ENCODE measurements around the gene G3BP2.
A peak's percentile ranks its signal among the peaks of the same experiment; 100 is the strongest.

G3BP2 gene

DNA sequence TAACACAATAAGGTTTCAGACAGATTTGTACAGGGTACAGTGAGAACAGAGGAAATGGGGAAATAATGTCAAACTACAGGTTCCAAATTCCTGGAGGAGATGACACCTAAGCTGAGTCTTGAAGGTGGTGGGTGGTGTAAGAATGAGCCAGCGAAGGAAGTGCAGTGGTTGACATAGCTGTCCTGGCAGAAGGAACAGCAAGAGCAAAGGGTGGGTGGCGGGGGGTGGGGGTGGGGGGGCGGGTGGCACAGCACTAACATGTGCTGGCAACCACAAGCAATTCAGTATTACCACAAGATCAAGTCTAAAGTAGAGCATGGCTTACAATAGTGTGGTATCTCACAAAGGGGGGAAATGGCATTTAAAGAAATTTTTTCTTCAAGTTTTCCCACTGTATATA is 13.1 kb upstream of the G3BP2 start:
- H3K27ac Mint-ChIP-seq: no peak overlapping the region
- H3K9me3 Mint-ChIP-seq: peaks cover 14% of the 10 kb centered on the region
- no peak overlapping the region for H3K4me3 Mint-ChIP-seq
- TF ChIP-seq, protein P1, sequence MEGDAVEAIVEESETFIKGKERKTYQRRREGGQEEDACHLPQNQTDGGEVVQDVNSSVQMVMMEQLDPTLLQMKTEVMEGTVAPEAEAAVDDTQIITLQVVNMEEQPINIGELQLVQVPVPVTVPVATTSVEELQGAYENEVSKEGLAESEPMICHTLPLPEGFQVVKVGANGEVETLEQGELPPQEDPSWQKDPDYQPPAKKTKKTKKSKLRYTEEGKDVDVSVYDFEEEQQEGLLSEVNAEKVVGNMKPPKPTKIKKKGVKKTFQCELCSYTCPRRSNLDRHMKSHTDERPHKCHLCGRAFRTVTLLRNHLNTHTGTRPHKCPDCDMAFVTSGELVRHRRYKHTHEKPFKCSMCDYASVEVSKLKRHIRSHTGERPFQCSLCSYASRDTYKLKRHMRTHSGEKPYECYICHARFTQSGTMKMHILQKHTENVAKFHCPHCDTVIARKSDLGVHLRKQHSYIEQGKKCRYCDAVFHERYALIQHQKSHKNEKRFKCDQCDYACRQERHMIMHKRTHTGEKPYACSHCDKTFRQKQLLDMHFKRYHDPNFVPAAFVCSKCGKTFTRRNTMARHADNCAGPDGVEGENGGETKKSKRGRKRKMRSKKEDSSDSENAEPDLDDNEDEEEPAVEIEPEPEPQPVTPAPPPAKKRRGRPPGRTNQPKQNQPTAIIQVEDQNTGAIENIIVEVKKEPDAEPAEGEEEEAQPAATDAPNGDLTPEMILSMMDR (IDR thresholded peaks at IDR 0.05): no peak
- peaks cover 57% of the 10 kb centered on the region for H3K36me3 Mint-ChIP-seq (ENCODE audit: low read depth)
- H3K4me1 Mint-ChIP-seq: no peaks in the 10 kb centered on the region
- H3K27me3 Mint-ChIP-seq (ENCODE audit: low read depth, poor library complexity): no peaks in the 10 kb centered on the region
- no peak for DNase-seq

DNA sequence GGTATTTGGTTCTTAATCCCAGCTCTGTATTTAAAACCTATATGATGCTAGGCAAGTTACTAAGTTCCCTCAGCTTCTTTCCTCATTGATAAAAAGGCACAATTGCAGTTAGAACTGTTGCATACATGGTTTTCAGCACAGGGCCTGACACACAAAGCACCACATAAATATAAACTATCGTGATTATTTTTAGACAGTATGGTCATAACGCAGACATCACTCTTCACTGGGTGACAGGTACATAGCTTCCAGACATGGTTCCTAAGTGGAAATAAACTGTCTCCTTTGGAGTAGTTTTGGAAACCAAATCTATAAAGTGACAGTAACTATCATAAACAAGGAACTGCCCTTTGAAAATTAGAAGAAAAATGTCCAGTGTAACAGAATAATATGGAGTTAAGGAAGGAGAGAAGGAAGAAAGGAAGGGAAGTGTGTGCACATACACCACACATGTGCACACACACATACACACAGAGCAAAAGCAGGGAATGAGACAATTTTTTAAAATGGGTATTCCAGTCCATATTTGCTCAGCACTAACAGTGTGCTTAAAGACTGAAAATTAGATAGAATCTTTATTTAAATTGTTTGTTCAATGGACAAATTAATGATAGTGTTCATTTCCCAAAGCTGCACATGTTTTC is 12.5 kb upstream of the G3BP2 start:
- no peak overlapping the region for H3K27ac Mint-ChIP-seq
- H3K9me3 Mint-ChIP-seq: peaks cover 14% of the 10 kb centered on the region
- no peaks in the 10 kb centered on the region for H3K27me3 Mint-ChIP-seq (ENCODE audit: low read depth, poor library complexity)
- no peak overlapping the region for H3K4me3 Mint-ChIP-seq
- TF ChIP-seq, protein P1 (IDR thresholded peaks at IDR 0.05): no peak
- no peaks in the 10 kb centered on the region for H3K4me1 Mint-ChIP-seq
- peaks cover 56% of the 10 kb centered on the region for H3K36me3 Mint-ChIP-seq (ENCODE audit: low read depth)
- DNase-seq: no peak

DNA sequence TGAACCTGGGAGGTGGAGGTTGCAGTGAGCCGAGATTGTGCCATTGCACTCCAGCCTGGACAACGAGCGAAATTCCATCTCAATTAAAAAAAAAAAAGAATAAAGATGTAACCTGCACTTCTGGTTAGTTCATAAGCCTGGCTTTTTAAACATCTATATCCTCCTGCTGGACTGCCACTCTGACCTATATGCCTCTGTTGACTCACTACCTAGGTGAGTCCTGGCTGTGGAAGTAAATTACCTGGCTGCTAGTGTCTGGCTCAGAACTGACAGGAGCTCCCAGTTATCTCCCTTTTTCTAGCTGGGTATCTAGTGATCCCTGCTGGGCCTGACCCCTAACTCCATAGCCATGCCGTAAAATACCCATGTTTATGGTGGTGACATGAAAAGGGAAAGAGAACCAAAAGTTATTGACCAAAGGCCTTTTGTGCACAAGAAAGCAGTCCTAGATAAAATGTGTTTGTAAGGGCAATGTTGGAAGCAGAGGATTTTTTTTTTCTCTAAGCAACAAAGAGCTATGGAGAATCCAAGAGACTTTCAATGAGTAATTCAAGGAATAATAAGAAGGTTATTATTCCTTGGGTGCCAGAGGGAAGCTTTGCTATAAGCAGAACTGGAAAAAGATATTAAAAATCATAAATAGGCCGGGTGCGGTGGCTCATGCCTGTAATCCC is 10.4 kb upstream of the G3BP2 start:
- Mint-ChIP-seq H3K4me3 (no peak overlapping the region), H3K9me3 (peaks cover 14% of the 10 kb centered on the region), H3K4me1 (no peaks in the 10 kb centered on the region), H3K36me3 (ENCODE audit: low read depth) (peaks cover 38% of the 10 kb centered on the region), H3K27ac (peak overlapping the region; percentile 44), H3K27me3 (ENCODE audit: low read depth, poor library complexity) (no peaks in the 10 kb centered on the region)
- DNase-seq: no peak
- TF ChIP-seq, protein P1 (IDR thresholded peaks at IDR 0.05): no peak

DNA sequence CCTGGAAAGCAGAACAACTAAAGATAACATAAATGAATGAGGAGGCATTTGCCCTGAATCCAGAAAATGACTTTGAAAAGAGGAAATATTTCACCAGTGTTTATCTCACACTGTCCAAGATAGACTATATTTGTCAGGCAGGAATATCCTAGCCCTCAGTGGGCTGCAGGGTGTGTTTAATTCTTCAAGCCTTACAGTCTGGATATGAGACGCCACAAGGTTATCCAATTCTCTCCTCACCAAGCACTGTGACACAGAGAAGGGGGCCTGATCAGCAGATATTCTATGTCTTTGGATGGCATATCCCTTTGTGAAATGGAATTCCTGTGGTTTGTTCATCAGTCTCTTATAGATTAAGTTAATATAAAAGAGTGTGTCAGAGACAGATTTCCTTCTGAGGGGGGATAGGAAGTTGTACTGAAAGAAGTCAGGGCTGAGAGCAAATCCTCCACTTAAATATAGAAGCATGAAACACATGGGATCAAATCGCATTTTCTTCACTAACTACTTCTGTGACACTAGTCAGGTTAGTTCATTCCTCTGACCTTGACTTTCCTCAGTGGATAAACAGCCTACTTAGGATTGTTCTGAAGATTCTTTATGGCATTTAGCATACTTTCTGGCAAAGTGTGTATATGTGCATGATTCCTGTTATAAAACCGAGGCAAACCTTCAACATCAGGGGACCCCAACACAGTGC is 6.8 kb upstream of the G3BP2 start:
- TF ChIP-seq, protein P1 (IDR thresholded peaks at IDR 0.05): no peak
- no peak overlapping the region for H3K4me3 Mint-ChIP-seq
- H3K27ac Mint-ChIP-seq: no peak overlapping the region
- peaks cover 9% of the 10 kb centered on the region for H3K36me3 Mint-ChIP-seq (ENCODE audit: low read depth)
- H3K27me3 Mint-ChIP-seq (ENCODE audit: low read depth, poor library complexity): no peaks in the 10 kb centered on the region
- no peak for DNase-seq
- H3K4me1 Mint-ChIP-seq: peaks cover 3% of the 10 kb centered on the region
- no peaks in the 10 kb centered on the region for H3K9me3 Mint-ChIP-seq

DNA sequence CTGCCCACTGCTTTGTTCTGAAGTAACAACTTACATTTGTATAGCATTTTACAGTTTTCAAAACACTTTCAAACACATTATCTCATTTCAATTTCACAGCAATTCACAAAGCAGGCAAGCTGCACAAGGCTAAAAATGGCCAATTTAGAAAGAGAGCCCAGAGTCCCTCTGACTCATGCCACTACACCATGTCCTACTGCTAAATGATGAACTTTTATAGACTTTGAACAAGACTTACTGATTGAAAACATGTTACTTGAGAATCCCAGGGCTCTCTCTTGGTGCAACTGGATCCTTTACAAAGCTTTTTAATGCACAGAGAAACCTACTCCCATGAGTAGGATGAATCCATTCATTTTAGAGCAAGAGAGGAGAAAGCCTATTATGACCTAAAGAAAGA is 5.8 kb upstream of the G3BP2 start:
- Mint-ChIP-seq H3K4me1 (peaks cover 8% of the 10 kb centered on the region), H3K27me3 (ENCODE audit: low read depth, poor library complexity) (no peaks in the 10 kb centered on the region), H3K4me3 (no peak overlapping the region), H3K9me3 (no peaks in the 10 kb centered on the region), H3K27ac (no peak overlapping the region), H3K36me3 (ENCODE audit: low read depth) (peaks cover 9% of the 10 kb centered on the region)
- TF ChIP-seq, protein P1 (IDR thresholded peaks at IDR 0.05): no peak
- no peak for DNase-seq

Data from nephron progenitor cell (in vitro differentiated cells).